PC-9 (cell line): Measurements from ENCODE around the gene RNU5B-1. TPM values are rescaled to one million over a fixed set of nuclear protein-coding genes. Genes with fewer than 3 reads are reported as not detected.

Experiments
- BruUV-seq: library from RNA; stranded (reverse); fragments of 400-500 nt; replicated peaks from 2 replicates; lab custom pipeline; 2021; lab: Mats Ljungman, UMichigan
- CTCF ChIA-PET: fragments of 300-600 bp; sonication (Branson Sonifier 250); formaldehyde crosslinking; loops from one replicate; lab custom pipeline; 2022; ENCODE audit warnings: antibody characterized with exemption; lab: Charles Lee
- POLR2A ChIA-PET: fragments of 300-600 bp; sonication (Branson Sonifier 250); formaldehyde crosslinking; loops from one replicate; lab custom pipeline; 2022; ENCODE audit warnings: antibody characterized with exemption; ENCODE audit not compliant: unreplicated experiment; lab: Charles Lee
- DNase-seq, 2 experiments: peaks; one replicate each; pipeline versions ENCODE4 v3.0.0 to v3.0.0-alpha.2; 2015 to 2022; ENCODE audit warnings: mixed read lengths in 1 of 2
- H2AFZ ChIP-seq: fragments of 200-600 bp; sonication (generic); 2 replicates; pipeline ENCODE4 v1.8.1; 2017; ENCODE audit warnings: antibody characterized with exemption
- H3F3A ChIP-seq: fragments of 200-600 bp; sonication (generic); 2 replicates; pipeline ENCODE4 v1.8.1; 2017; ENCODE audit warnings: antibody characterized with exemption, mild to moderate bottlenecking, low read depth; ENCODE audit not compliant: insufficient read depth
- H3K27ac ChIP-seq: fragments of 200-600 bp; sonication (generic); 2 replicates; pipeline ENCODE4 v1.6.1; 2016; ENCODE audit warnings: mixed run types
- H3K27me3 ChIP-seq: fragments of 200-600 bp; sonication (generic); 2 replicates; pipeline ENCODE4 v1.6.1; 2016; ENCODE audit warnings: low read depth, mixed run types; ENCODE audit not compliant: insufficient read depth
- H3K36me3 ChIP-seq: fragments of 200-600 bp; sonication (generic); 2 replicates; pipeline ENCODE4 v1.6.1; 2016; ENCODE audit warnings: low read depth, mixed run types
- H3K4me1 ChIP-seq: fragments of 200-600 bp; sonication (generic); replicated peaks from 2 replicates; pipeline ENCODE4 v1.6.1; 2016; ENCODE audit warnings: mixed run types; ENCODE audit not compliant: insufficient read depth
- H3K4me2 ChIP-seq: fragments of 200-600 bp; sonication (generic); 2 replicates; pipeline ENCODE4 v1.6.1; 2017; ENCODE audit warnings: mixed run types
- H3K4me3 ChIP-seq: fragments of 200-600 bp; sonication (generic); 2 replicates; pipeline ENCODE4 v1.6.1; 2016; ENCODE audit warnings: mixed run types
- H3K79me2 ChIP-seq: fragments of 200-600 bp; sonication (generic); 2 replicates; pipeline ENCODE4 v1.6.1; 2017; ENCODE audit warnings: low read depth, mixed run types
- H3K9me2 ChIP-seq: fragments of 200-600 bp; sonication (generic); 2 replicates; pipeline ENCODE4 v1.8.1; 2017; ENCODE audit warnings: mild to moderate bottlenecking; ENCODE audit not compliant: insufficient read depth
- H3K9me3 ChIP-seq: fragments of 200-600 bp; sonication (generic); 2 replicates; pipeline ENCODE4 v1.8.1; 2016; ENCODE audit warnings: low read depth; ENCODE audit not compliant: insufficient read depth
- H4K20me1 ChIP-seq: fragments of 200-600 bp; sonication (generic); 2 replicates; pipeline ENCODE4 v1.8.1; 2017; ENCODE audit not compliant: insufficient read depth
- EZH2 ChIP-seq: fragments of 200-600 bp; sonication (generic); IDR thresholded peaks from 2 replicates; pipeline ENCODE4 v1.8.0; 2017; ENCODE audit warnings: antibody characterized with exemption, low read depth
- intact Hi-C: fragments of 100-400 bp; cut with micrococcal nuclease; formaldehyde crosslinking; loops from one replicate; pipeline ENCODE4 v1.10.0; 2022; ENCODE audit not compliant: unreplicated experiment
- total RNA-seq: library from RNA; stranded (reverse); gene quantifications from 2 replicates; pipeline ENCODE4 v1.2.3, GENCODE V29; 2021
- TF ChIP-seq, protein P1 (sequence below): fragments of 200-600 bp; sonication (generic); conservative IDR thresholded peaks from 2 replicates; pipeline ENCODE4 v1.6.1; 2017; ENCODE audit warnings: mixed run types, antibody characterized with exemption, mild to moderate bottlenecking, moderate library complexity

RNU5B-1 gene
- total RNA-seq, 1 experiment from 2014 or later, result not detected

DNA sequence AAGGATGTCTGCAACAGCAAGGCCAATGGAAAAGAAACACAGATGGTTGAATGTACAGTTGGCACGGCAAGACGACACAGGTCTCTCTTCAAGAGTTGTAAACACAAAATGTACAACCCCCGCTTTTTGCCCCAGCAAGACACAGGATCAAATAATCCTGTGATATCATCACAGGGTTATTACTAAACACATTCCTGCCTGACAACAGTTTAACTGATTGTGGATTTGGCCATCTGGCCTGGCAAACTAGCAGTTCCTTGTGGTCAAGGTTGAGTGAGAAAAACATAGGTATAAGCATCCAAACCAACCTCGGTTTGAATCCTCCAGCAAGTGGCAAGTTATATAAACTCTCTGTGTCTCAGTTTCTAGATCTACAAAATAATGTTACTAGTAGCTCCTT lies 41.2 kb upstream of the RNU5B-1 start:
- DNase-seq, result no peak
- no peaks in the 10 kb centered on the region for H3K4me1 ChIP-seq
- no peak overlapping the region for H3K27ac ChIP-seq
- no peaks in the 10 kb centered on the region for H3F3A ChIP-seq
- H3K4me3 ChIP-seq, result no peak overlapping the region
- ChIA-PET POLR2A (interaction anchor here (0.7 kb wide), 1 partner anchor 558 kb away, joined by 3 read pairs; no protein-coding TSS in a partner anchor), CTCF (no interaction called here)
- no peaks in the 10 kb centered on the region for H3K9me3 ChIP-seq
- intact Hi-C loops, result no loop called here
- no peak overlapping the region for H3K4me2 ChIP-seq
- H4K20me1 ChIP-seq, result no peaks in the 10 kb centered on the region
- H2AFZ ChIP-seq, result no peak overlapping the region
- H3K79me2 ChIP-seq, result no peaks in the 10 kb centered on the region
- TF ChIP-seq EZH2, result no peak
- TF ChIP-seq, protein P1, sequence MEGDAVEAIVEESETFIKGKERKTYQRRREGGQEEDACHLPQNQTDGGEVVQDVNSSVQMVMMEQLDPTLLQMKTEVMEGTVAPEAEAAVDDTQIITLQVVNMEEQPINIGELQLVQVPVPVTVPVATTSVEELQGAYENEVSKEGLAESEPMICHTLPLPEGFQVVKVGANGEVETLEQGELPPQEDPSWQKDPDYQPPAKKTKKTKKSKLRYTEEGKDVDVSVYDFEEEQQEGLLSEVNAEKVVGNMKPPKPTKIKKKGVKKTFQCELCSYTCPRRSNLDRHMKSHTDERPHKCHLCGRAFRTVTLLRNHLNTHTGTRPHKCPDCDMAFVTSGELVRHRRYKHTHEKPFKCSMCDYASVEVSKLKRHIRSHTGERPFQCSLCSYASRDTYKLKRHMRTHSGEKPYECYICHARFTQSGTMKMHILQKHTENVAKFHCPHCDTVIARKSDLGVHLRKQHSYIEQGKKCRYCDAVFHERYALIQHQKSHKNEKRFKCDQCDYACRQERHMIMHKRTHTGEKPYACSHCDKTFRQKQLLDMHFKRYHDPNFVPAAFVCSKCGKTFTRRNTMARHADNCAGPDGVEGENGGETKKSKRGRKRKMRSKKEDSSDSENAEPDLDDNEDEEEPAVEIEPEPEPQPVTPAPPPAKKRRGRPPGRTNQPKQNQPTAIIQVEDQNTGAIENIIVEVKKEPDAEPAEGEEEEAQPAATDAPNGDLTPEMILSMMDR, result no peak
- H3K36me3 ChIP-seq, result no peaks in the 10 kb centered on the region
- no peaks in the 10 kb centered on the region for H3K9me2 ChIP-seq
- H3K27me3 ChIP-seq, result no peaks in the 10 kb centered on the region
- no TSS peak for BruUV-seq

DNA sequence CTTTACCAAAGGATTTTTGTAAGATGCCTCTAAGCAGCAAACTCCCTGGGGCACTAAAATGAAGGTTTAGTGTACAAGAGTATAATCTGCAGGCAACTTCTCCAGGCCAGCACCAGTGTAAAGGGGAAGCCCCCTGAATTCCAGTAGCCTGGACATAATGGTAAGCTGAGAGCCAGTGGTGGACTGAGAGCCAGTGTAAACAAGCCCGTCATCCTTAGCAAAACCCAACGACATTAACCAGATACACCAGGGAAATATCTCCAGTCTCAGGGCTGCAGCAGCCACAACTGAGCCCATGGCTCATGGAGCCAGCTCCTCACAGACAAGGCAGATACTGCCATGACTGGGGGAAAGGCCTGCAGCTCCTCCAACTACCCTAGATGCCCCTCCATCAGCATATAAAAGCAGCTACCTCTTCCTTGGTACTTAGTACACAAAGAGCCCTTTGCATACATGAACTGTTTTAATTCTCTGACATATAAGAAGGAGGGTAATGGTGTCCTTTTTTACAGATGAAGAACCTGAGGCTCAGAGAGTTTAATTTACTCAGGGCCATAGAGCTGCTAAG lies 39.5 kb upstream of the RNU5B-1 start:
- H3K9me3 ChIP-seq, result no peaks in the 10 kb centered on the region
- H3K27me3 ChIP-seq, result no peaks in the 10 kb centered on the region
- intact Hi-C loops, result no loop called here
- no peaks in the 10 kb centered on the region for H3K36me3 ChIP-seq
- CTCF ChIA-PET, result interaction anchor here (0.6 kb wide), 1 partner anchor 82 kb away, joined by 5 read pairs; no protein-coding TSS in a partner anchor
- no peaks in the 10 kb centered on the region for H3K79me2 ChIP-seq
- H3K4me1 ChIP-seq, result no peaks in the 10 kb centered on the region
- H3K4me3 ChIP-seq, result no peak overlapping the region
- no peak overlapping the region for H3K4me2 ChIP-seq
- DNase-seq, result no peak
- POLR2A ChIA-PET, result interaction anchor here (0.7 kb wide), 1 partner anchor 50 kb away, joined by 3 read pairs; no protein-coding TSS in a partner anchor
- no peaks in the 10 kb centered on the region for H4K20me1 ChIP-seq
- TF ChIP-seq EZH2, result no peak
- TF ChIP-seq, protein P1, result no peak
- no TSS peak for BruUV-seq
- H3F3A ChIP-seq, result no peaks in the 10 kb centered on the region
- H2AFZ ChIP-seq, result no peak overlapping the region
- no peak overlapping the region for H3K27ac ChIP-seq
- no peaks in the 10 kb centered on the region for H3K9me2 ChIP-seq

DNA sequence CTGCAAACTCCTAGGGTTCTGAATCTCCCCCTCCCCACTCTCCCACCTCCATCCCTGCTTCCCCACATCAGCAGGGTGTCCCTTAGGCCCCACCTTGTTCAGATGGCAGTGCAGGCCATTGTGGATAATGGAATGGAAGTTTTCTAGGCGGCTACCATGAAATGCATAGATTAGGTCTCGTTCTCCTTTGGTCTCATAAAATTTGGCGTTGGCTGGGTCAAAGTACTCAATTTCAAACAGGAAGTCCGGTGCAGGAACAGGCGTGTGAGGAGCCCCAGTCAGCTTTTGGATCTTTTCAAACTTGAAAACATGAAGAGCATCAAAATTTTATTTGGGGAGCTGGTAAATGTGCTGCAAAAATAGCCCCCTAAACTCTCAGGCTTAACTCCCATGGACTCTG lies 38.0 kb upstream of the RNU5B-1 start:
- intact Hi-C loops, result no loop called here
- TF ChIP-seq, protein P1, result no peak
- TF ChIP-seq EZH2, result no peak

More for the DNA sequence above, 38.0 kb upstream of the RNU5B-1 start:
- Histone ChIP-seq H3K9me3 (no peaks in the 10 kb centered on the region), H3K4me2 (no peak overlapping the region), H3K79me2 (no peaks in the 10 kb centered on the region), H3K27ac (no peak overlapping the region), H2AFZ (no peak overlapping the region), H4K20me1 (no peaks in the 10 kb centered on the region), H3K4me3 (no peak overlapping the region), H3K9me2 (no peaks in the 10 kb centered on the region), H3K36me3 (no peaks in the 10 kb centered on the region), H3K4me1 (no peaks in the 10 kb centered on the region), H3F3A (no peaks in the 10 kb centered on the region), H3K27me3 (no peaks in the 10 kb centered on the region)
- CTCF ChIA-PET, result no interaction called here
- POLR2A ChIA-PET, result no interaction called here
- no peak for DNase-seq
- BruUV-seq, result no TSS peak
